Measurements from ENCODE around the gene RPL38.

The RPL38 gene

GRCh38 chr17:74228306-74228978 is 25.0 kb downstream of the RPL38 start:
- no peak for TF ChIP-seq CSRNP3 (CRISPR knock-in tag; IDR thresholded peaks at IDR 0.05)
- no peak for TF ChIP-seq ARNTL (CRISPR knock-in tag; IDR thresholded peaks at IDR 0.05; ENCODE audit: borderline replicate concordance, low read depth)
- no peak for TF ChIP-seq ZFP3 (CRISPR knock-in tag; IDR thresholded peaks at IDR 0.05)
- TF ChIP-seq OSR1 (CRISPR knock-in tag; IDR thresholded peaks at IDR 0.05): no peak
- no peak for TF ChIP-seq ZNF565 (CRISPR knock-in tag; conservative IDR thresholded peaks at IDR 0.05; ENCODE audit: low read depth)
- no peak for TF ChIP-seq POU6F1 (CRISPR knock-in tag; IDR thresholded peaks at IDR 0.05; ENCODE audit: borderline replicate concordance, low read depth)
- TF ChIP-seq CSDC2 (CRISPR knock-in tag; IDR thresholded peaks at IDR 0.05): no peak
- no peak for TF ChIP-seq BACH2 (CRISPR knock-in tag; IDR thresholded peaks at IDR 0.05; ENCODE audit: borderline replicate concordance)
- no peak for TF ChIP-seq ISL1 (CRISPR knock-in tag; IDR thresholded peaks at IDR 0.05)
- no peak for TF ChIP-seq ESRRG (CRISPR knock-in tag; IDR thresholded peaks at IDR 0.05)
- TF ChIP-seq TCF4 (CRISPR knock-in tag; IDR thresholded peaks at IDR 0.05; ENCODE audit: borderline replicate concordance): no peak
- TF ChIP-seq PATZ1 (CRISPR knock-in tag; IDR thresholded peaks at IDR 0.05; ENCODE audit: borderline replicate concordance): no peak
- TF ChIP-seq GLIS3 (CRISPR knock-in tag; IDR thresholded peaks at IDR 0.05): no peak
- TF ChIP-seq TOX (CRISPR knock-in tag; IDR thresholded peaks at IDR 0.05; ENCODE audit: borderline replicate concordance): no peak
- TF ChIP-seq ZC3H10 (CRISPR knock-in tag; IDR thresholded peaks at IDR 0.05): no peak
- no peak; the same call in 2 of the 3 replicates for ATAC-seq

- TF ChIP-seq TOX (CRISPR knock-in tag; IDR thresholded peaks at IDR 0.05; ENCODE audit: borderline replicate concordance) (no peak), ZC3H10 (CRISPR knock-in tag; IDR thresholded peaks at IDR 0.05) (no peak), OSR1 (CRISPR knock-in tag; IDR thresholded peaks at IDR 0.05) (no peak), BACH2 (CRISPR knock-in tag; IDR thresholded peaks at IDR 0.05; ENCODE audit: borderline replicate concordance) (no peak), ZNF70 (CRISPR knock-in tag; IDR thresholded peaks at IDR 0.05) (no peak), ZFP3 (CRISPR knock-in tag; IDR thresholded peaks at IDR 0.05) (no peak), POU6F1 (CRISPR knock-in tag; IDR thresholded peaks at IDR 0.05; ENCODE audit: borderline replicate concordance, low read depth) (no peak)
- no peak for ATAC-seq
Measured at GRCh38 chr17:74230896-74231295, 27.4 kb downstream of the RPL38 start.

- TF ChIP-seq ZC3H10 (CRISPR knock-in tag; IDR thresholded peaks at IDR 0.05): no peak
- TF ChIP-seq CSDC2 (CRISPR knock-in tag; IDR thresholded peaks at IDR 0.05): no peak
- TF ChIP-seq CREB5 (CRISPR knock-in tag; IDR thresholded peaks at IDR 0.05; ENCODE audit: low read depth): no peak
- no peak for TF ChIP-seq PATZ1 (CRISPR knock-in tag; IDR thresholded peaks at IDR 0.05; ENCODE audit: borderline replicate concordance)
- TF ChIP-seq ZFP3 (CRISPR knock-in tag; IDR thresholded peaks at IDR 0.05): no peak
- TF ChIP-seq TCF4 (CRISPR knock-in tag; IDR thresholded peaks at IDR 0.05; ENCODE audit: borderline replicate concordance): no peak
- no peak for TF ChIP-seq OSR1 (CRISPR knock-in tag; IDR thresholded peaks at IDR 0.05)
- no peak for TF ChIP-seq ZNF8 (CRISPR knock-in tag; IDR thresholded peaks at IDR 0.05)
- no peak for TF ChIP-seq SNAI2 (CRISPR knock-in tag; IDR thresholded peaks at IDR 0.05)
- TF ChIP-seq ESRRG (CRISPR knock-in tag; IDR thresholded peaks at IDR 0.05): no peak
- ATAC-seq: no peak
Measured at GRCh38 chr17:74231928-74232907, 28.7 kb downstream of the RPL38 start.

Data from SK-N-SH treated with all-trans-retinoic acid at 6 μM for 48 hours (cell line).